H1 (cell line): Measurements from ENCODE around the gene SHROOM2.
"Not testable (repeated sequence)": the region's sequence is repeated elsewhere in the genome, so short reads cannot be mapped to it uniquely, and the experiment has no call there.

Experiments used
- CEBPB ChIP-seq: IDR thresholded peaks from 2 replicates; pipeline ENCODE4 v1.6.1; 2012; ENCODE audit warnings: low read depth, low read length
- CTCF ChIP-seq, 3 experiments: IDR thresholded peaks; 1 replicate in 2 of 3; 2 replicates in 1 of 3; pipeline versions ENCODE4 v1.5.1 to v1.6.1; 2011; ENCODE audit warnings: low read length in 3 of 3, mild to moderate bottlenecking in 3 of 3, inconsistent platforms in 2 of 3, low read depth in 1 of 3, moderate library complexity in 1 of 3; ENCODE audit not compliant: insufficient read depth in 1 of 3; ENCODE audit errors: control extremely low read depth in 1 of 3
- EGR1 ChIP-seq: IDR thresholded peaks from 2 replicates; pipeline ENCODE4 v1.6.1; 2011; ENCODE audit warnings: low read depth, low read length, borderline replicate concordance
- EZH2 ChIP-seq: fragments of 200-600 bp; sonication (generic); IDR thresholded peaks from 2 replicates; pipeline ENCODE4 v1.7.1; 2012; ENCODE audit warnings: low read depth, mild to moderate bottlenecking, moderate library complexity, low read length, inconsistent platforms; ENCODE audit not compliant: severe bottlenecking
- GABPA ChIP-seq: IDR thresholded peaks from 2 replicates; pipeline ENCODE4 v1.6.1; 2011; ENCODE audit warnings: mild to moderate bottlenecking, low read length, moderate library complexity, borderline replicate concordance; ENCODE audit not compliant: insufficient read depth
- GTF2F1 ChIP-seq: IDR thresholded peaks from 2 replicates; pipeline ENCODE4 v1.6.1; 2012; ENCODE audit warnings: low read depth, low read length, improper control_type of control experiment, borderline replicate concordance
- HDAC2 ChIP-seq, 2 experiments: fragments of 300-600 bp in 1 of 2; sonication (generic) in 1 of 2; IDR thresholded peaks; 2 replicates each; pipeline ENCODE4 v1.6.1; 2011 to 2012; ENCODE audit warnings: low read depth in 2 of 2, low read length in 2 of 2, mild to moderate bottlenecking in 2 of 2, moderate library complexity in 2 of 2, borderline replicate concordance in 1 of 2, inconsistent platforms in 1 of 2
- POLR2A ChIP-seq, 2 experiments: IDR thresholded peaks; 1 replicate in 1 of 2; 2 replicates in 1 of 2; pipeline ENCODE4 v1.6.1; 2011; ENCODE audit warnings: low read depth in 2 of 2, low read length in 2 of 2, mild to moderate bottlenecking in 2 of 2; ENCODE audit errors: control extremely low read depth in 1 of 2
- POLR2AphosphoS5 ChIP-seq: IDR thresholded peaks from 2 replicates; pipeline ENCODE4 v1.6.1; 2011; ENCODE audit warnings: low read depth, low read length
- RFX5 ChIP-seq: IDR thresholded peaks from 2 replicates; pipeline ENCODE4 v1.6.1; 2011; ENCODE audit warnings: low read depth, low read length, improper control_type of control experiment, borderline replicate concordance
- SP1 ChIP-seq: IDR thresholded peaks from 2 replicates; pipeline ENCODE4 v1.6.1; 2011; ENCODE audit warnings: low read depth, low read length
- USF2 ChIP-seq: IDR thresholded peaks from 2 replicates; pipeline ENCODE4 v1.6.1; 2011; ENCODE audit warnings: low read length, improper control_type of control experiment
- ZNF274 ChIP-seq: IDR thresholded peaks from 2 replicates; pipeline ENCODE4 v1.7.0; 2012; ENCODE audit warnings: low read length, borderline replicate concordance; ENCODE audit errors: extremely low read depth

GRCh38 chrX:9809876-9810275 is 23.6 kb downstream of the SHROOM2 start:
- TF ChIP-seq GTF2F1; POLR2AphosphoS5; ZNF274; CTCF (IDR thresholded peaks at IDR 0.05; ENCODE audit: control extremely low read depth in 1 of 3, insufficient read depth in 1 of 3, low read depth in 1 of 3, low read length in 3 of 3); SP1; USF2; EGR1; GABPA; RFX5; POLR2A (IDR thresholded peaks at IDR 0.05; ENCODE audit: control extremely low read depth in 1 of 2, low read depth in 2 of 2, low read length in 2 of 2); EZH2; CEBPB; HDAC2 (IDR thresholded peaks at IDR 0.05; ENCODE audit: borderline replicate concordance in 1 of 2, low read depth in 2 of 2, low read length in 2 of 2): not testable (repeated sequence)
